ENCODE data around the gene RUBCN.
"Not testable (repeated sequence)": the region's sequence is repeated elsewhere in the genome, so short reads cannot be mapped to it uniquely, and the experiment has no call there.

DNA sequence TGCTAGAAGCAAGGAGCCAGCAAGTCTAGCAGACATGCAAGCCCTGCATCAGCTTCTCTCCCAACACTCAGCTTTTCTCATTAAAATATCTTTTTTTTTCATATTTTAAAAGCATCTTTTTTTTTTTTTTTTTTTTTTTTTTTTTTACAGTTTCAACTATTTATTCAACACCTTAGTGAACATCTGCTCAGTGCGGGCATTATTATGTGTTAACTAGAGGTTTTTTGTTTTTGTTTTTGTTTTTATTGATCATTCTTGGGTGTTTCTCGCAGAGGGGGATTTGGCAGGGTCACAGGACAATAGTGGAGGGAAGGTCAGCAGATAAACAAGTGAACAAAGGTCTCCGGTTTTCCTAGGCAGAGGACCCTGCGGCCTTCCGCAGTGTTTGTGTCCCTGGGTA lies 5.9 kb downstream of the RUBCN start:
- TF ChIP-seq, protein P1, sequence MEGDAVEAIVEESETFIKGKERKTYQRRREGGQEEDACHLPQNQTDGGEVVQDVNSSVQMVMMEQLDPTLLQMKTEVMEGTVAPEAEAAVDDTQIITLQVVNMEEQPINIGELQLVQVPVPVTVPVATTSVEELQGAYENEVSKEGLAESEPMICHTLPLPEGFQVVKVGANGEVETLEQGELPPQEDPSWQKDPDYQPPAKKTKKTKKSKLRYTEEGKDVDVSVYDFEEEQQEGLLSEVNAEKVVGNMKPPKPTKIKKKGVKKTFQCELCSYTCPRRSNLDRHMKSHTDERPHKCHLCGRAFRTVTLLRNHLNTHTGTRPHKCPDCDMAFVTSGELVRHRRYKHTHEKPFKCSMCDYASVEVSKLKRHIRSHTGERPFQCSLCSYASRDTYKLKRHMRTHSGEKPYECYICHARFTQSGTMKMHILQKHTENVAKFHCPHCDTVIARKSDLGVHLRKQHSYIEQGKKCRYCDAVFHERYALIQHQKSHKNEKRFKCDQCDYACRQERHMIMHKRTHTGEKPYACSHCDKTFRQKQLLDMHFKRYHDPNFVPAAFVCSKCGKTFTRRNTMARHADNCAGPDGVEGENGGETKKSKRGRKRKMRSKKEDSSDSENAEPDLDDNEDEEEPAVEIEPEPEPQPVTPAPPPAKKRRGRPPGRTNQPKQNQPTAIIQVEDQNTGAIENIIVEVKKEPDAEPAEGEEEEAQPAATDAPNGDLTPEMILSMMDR (IDR thresholded peaks at IDR 0.05; ENCODE audit: low read depth, low read length, poor library complexity, severe bottlenecking), result not testable (repeated sequence)
- not testable (repeated sequence) for TF ChIP-seq EZH2phosphoT487 (IDR thresholded peaks at IDR 0.05; ENCODE audit: borderline replicate concordance, low read length)

Measured in DOHH2 (cell line).